ENCODE results near the gene MSANTD2.

Gene MSANTD2

GRCh38 chr11:124800226-124800929 lies at the start of gene MSANTD2:
TSS of gene MSANTD2 (minus strand) at chr11:124800406. CDS start at chr11:124800380, 26 bp downstream.
- peak; percentile 76 for DNase-seq

GRCh38 chr11:124846070-124846673 lies 46.0 kb upstream of the MSANTD2 start:
- DNase-seq = no peak

GRCh38 chr11:124844664-124845079 lies 44.5 kb upstream of the MSANTD2 start:
- no peak for DNase-seq

GRCh38 chr11:124843616-124843910 lies 43.4 kb upstream of the MSANTD2 start:
- DNase-seq = no peak

GRCh38 chr11:124842305-124842704 lies 42.1 kb upstream of the MSANTD2 start:
- DNase-seq = no peak

GRCh38 chr11:124841840-124842239 lies 41.6 kb upstream of the MSANTD2 start:
- DNase-seq = no peak

GRCh38 chr11:124841201-124841600 lies 41.0 kb upstream of the MSANTD2 start:
- no peak for DNase-seq

- DNase-seq = no peak
Observed at GRCh38 chr11:124840666-124841065, 40.5 kb upstream of the MSANTD2 start.

GRCh38 chr11:124839972-124840621 lies 39.9 kb upstream of the MSANTD2 start:
- no peak for DNase-seq

GRCh38 chr11:124839128-124839971 lies 39.1 kb upstream of the MSANTD2 start:
- no peak for DNase-seq

GRCh38 chr11:124838805-124839127 lies 38.6 kb upstream of the MSANTD2 start:
- no peak for DNase-seq

GRCh38 chr11:124837491-124837856 lies 37.3 kb upstream of the MSANTD2 start:
- DNase-seq = no peak

- DNase-seq = no peak
Observed at GRCh38 chr11:124835918-124836317, 35.7 kb upstream of the MSANTD2 start.

GRCh38 chr11:124834526-124835180 lies 34.4 kb upstream of the MSANTD2 start:
- DNase-seq = no peak

- no peak for DNase-seq
Observed at GRCh38 chr11:124832571-124832970, 32.4 kb upstream of the MSANTD2 start.

- no peak for DNase-seq
Observed at GRCh38 chr11:124831897-124832296, 31.7 kb upstream of the MSANTD2 start.

- DNase-seq = no peak
Observed at GRCh38 chr11:124830749-124831148, 30.5 kb upstream of the MSANTD2 start.

- DNase-seq = no peak
Observed at GRCh38 chr11:124829986-124830385, 29.8 kb upstream of the MSANTD2 start.

- DNase-seq = no peak
Observed at GRCh38 chr11:124825876-124826275, 25.7 kb upstream of the MSANTD2 start.

GRCh38 chr11:124823512-124824376 lies 23.5 kb upstream of the MSANTD2 start:
- DNase-seq = no peak

- no peak for DNase-seq
Observed at GRCh38 chr11:124821995-124822730, 22.0 kb upstream of the MSANTD2 start.

Measured in activated gamma-delta T cell treated with Interleukin-2 at 50 U/mL for 16 hours (primary cell).